PC-9 (cell line): ENCODE results near the gene INPP5A. TPM values are rescaled to one million over a fixed set of nuclear protein-coding genes. Genes with fewer than 3 reads are reported as not detected.

ENCODE experiments used
- BruUV-seq: library from RNA; stranded (reverse); fragments of 400-500 nt; replicated peaks from 2 replicates; lab custom pipeline; 2021; lab: Mats Ljungman, UMichigan
- CTCF ChIA-PET: fragments of 300-600 bp; sonication (Branson Sonifier 250); formaldehyde crosslinking; loops from one replicate; lab custom pipeline; 2022; ENCODE audit warnings: antibody characterized with exemption; lab: Charles Lee
- POLR2A ChIA-PET: fragments of 300-600 bp; sonication (Branson Sonifier 250); formaldehyde crosslinking; loops from one replicate; lab custom pipeline; 2022; ENCODE audit warnings: antibody characterized with exemption; ENCODE audit not compliant: unreplicated experiment; lab: Charles Lee
- DNase-seq, 2 experiments: peaks; one replicate each; pipeline versions ENCODE4 v3.0.0 to v3.0.0-alpha.2; 2015 to 2022; ENCODE audit warnings: mixed read lengths in 1 of 2
- H2AFZ ChIP-seq: fragments of 200-600 bp; sonication (generic); 2 replicates; pipeline ENCODE4 v1.8.1; 2017; ENCODE audit warnings: antibody characterized with exemption
- H3F3A ChIP-seq: fragments of 200-600 bp; sonication (generic); 2 replicates; pipeline ENCODE4 v1.8.1; 2017; ENCODE audit warnings: antibody characterized with exemption, mild to moderate bottlenecking, low read depth; ENCODE audit not compliant: insufficient read depth
- H3K27ac ChIP-seq: fragments of 200-600 bp; sonication (generic); 2 replicates; pipeline ENCODE4 v1.6.1; 2016; ENCODE audit warnings: mixed run types
- H3K27me3 ChIP-seq: fragments of 200-600 bp; sonication (generic); 2 replicates; pipeline ENCODE4 v1.6.1; 2016; ENCODE audit warnings: low read depth, mixed run types; ENCODE audit not compliant: insufficient read depth
- H3K36me3 ChIP-seq: fragments of 200-600 bp; sonication (generic); 2 replicates; pipeline ENCODE4 v1.6.1; 2016; ENCODE audit warnings: low read depth, mixed run types
- H3K4me1 ChIP-seq: fragments of 200-600 bp; sonication (generic); replicated peaks from 2 replicates; pipeline ENCODE4 v1.6.1; 2016; ENCODE audit warnings: mixed run types; ENCODE audit not compliant: insufficient read depth
- H3K4me2 ChIP-seq: fragments of 200-600 bp; sonication (generic); 2 replicates; pipeline ENCODE4 v1.6.1; 2017; ENCODE audit warnings: mixed run types
- H3K4me3 ChIP-seq: fragments of 200-600 bp; sonication (generic); 2 replicates; pipeline ENCODE4 v1.6.1; 2016; ENCODE audit warnings: mixed run types
- H3K79me2 ChIP-seq: fragments of 200-600 bp; sonication (generic); 2 replicates; pipeline ENCODE4 v1.6.1; 2017; ENCODE audit warnings: low read depth, mixed run types
- H3K9me2 ChIP-seq: fragments of 200-600 bp; sonication (generic); 2 replicates; pipeline ENCODE4 v1.8.1; 2017; ENCODE audit warnings: mild to moderate bottlenecking; ENCODE audit not compliant: insufficient read depth
- H3K9me3 ChIP-seq: fragments of 200-600 bp; sonication (generic); 2 replicates; pipeline ENCODE4 v1.8.1; 2016; ENCODE audit warnings: low read depth; ENCODE audit not compliant: insufficient read depth
- H4K20me1 ChIP-seq: fragments of 200-600 bp; sonication (generic); 2 replicates; pipeline ENCODE4 v1.8.1; 2017; ENCODE audit not compliant: insufficient read depth
- EZH2 ChIP-seq: fragments of 200-600 bp; sonication (generic); IDR thresholded peaks from 2 replicates; pipeline ENCODE4 v1.8.0; 2017; ENCODE audit warnings: antibody characterized with exemption, low read depth
- intact Hi-C: fragments of 100-400 bp; cut with micrococcal nuclease; formaldehyde crosslinking; loops from one replicate; pipeline ENCODE4 v1.10.0; 2022; ENCODE audit not compliant: unreplicated experiment
- total RNA-seq: library from RNA; stranded (reverse); gene quantifications from 2 replicates; pipeline ENCODE4 v1.2.3, GENCODE V29; 2021
- TF ChIP-seq, protein P1 (sequence below): fragments of 200-600 bp; sonication (generic); conservative IDR thresholded peaks from 2 replicates; pipeline ENCODE4 v1.6.1; 2017; ENCODE audit warnings: mixed run types, antibody characterized with exemption, mild to moderate bottlenecking, moderate library complexity

INPP5A gene
- total RNA-seq, 1 experiment from 2014 or later, result 18.4 TPM

DNA sequence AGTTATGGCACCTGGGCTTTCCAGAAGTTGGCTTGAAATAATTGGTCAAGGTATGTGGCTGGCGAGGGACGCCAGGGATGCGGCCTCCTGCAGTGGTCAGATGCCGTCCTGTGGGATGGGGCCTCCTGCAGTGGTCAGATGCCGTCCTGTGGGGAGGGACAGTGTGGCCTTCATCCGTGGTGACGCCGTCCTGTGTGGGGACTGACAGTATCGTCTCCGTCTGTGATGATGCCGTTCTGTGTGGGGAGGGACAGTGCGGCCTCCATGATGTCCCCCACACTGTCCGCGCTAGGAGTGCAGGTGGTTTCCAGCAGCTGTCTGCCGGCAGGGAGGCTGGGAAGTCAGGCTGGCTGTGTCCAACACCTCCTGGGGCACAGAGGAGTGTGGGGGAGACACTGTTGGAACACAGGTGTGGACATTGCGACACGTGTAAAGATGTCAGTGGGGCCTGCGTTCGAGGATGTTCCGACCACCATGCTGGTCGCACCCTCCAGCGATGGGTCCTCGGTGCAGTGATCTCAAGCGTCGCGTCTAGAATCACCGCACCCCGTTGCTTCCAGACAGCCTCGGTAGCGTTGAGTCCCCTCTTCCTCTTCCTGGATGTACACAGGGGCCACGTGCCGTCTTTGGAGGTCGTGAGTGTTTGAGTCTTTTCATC is 52.6 kb downstream of the INPP5A start:
- TF ChIP-seq EZH2, result no peak
- TF ChIP-seq, protein P1, sequence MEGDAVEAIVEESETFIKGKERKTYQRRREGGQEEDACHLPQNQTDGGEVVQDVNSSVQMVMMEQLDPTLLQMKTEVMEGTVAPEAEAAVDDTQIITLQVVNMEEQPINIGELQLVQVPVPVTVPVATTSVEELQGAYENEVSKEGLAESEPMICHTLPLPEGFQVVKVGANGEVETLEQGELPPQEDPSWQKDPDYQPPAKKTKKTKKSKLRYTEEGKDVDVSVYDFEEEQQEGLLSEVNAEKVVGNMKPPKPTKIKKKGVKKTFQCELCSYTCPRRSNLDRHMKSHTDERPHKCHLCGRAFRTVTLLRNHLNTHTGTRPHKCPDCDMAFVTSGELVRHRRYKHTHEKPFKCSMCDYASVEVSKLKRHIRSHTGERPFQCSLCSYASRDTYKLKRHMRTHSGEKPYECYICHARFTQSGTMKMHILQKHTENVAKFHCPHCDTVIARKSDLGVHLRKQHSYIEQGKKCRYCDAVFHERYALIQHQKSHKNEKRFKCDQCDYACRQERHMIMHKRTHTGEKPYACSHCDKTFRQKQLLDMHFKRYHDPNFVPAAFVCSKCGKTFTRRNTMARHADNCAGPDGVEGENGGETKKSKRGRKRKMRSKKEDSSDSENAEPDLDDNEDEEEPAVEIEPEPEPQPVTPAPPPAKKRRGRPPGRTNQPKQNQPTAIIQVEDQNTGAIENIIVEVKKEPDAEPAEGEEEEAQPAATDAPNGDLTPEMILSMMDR, result no peak
- no peaks in the 10 kb centered on the region for H4K20me1 ChIP-seq
- no peaks in the 10 kb centered on the region for H3K36me3 ChIP-seq
- H3K4me2 ChIP-seq, result peak overlapping the region; percentile 49
- no peaks in the 10 kb centered on the region for H3K9me2 ChIP-seq
- CTCF ChIA-PET, result no interaction called here
- no peak overlapping the region for H3K27ac ChIP-seq
- POLR2A ChIA-PET, result no interaction called here
- intact Hi-C loops, result loop anchor here (2.0 to 5.0 kb wide), 3 partner anchors 47 to 128 kb away; partner anchors contain the start of gene INPP5A
- DNase-seq, result no peak
- H3K9me3 ChIP-seq, result no peaks in the 10 kb centered on the region
- peaks cover 26% of the 10 kb centered on the region for H3K4me1 ChIP-seq
- H3K4me3 ChIP-seq, result no peak overlapping the region
- no peak overlapping the region for H2AFZ ChIP-seq
- no TSS peak for BruUV-seq
- H3F3A ChIP-seq, result peaks cover 17% of the 10 kb centered on the region
- H3K79me2 ChIP-seq, result peaks cover 30% of the 10 kb centered on the region
- no peaks in the 10 kb centered on the region for H3K27me3 ChIP-seq

DNA sequence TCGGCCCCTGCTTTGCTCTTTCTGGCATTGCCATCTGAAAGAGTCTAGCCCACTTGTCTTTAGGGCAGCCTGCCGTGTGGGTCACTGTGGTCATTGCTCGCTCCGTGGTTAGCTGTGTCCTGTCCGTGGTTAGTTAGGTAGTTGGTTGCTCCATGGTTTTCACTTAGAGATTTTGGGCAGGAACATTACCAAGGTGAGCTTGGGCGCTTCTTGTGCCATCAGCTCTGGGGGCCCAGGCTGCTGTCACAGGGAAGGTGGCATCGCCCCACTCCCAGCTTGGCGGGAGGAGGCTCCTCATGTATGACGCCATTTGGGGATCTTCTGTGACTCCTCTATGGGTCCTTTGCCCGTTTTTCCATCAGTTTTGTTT is 53.1 kb downstream of the INPP5A start:
- no peak overlapping the region for H2AFZ ChIP-seq
- peaks cover 26% of the 10 kb centered on the region for H3K4me1 ChIP-seq
- no peaks in the 10 kb centered on the region for H3K9me2 ChIP-seq
- H3K79me2 ChIP-seq, result peaks cover 30% of the 10 kb centered on the region
- peak overlapping the region; percentile 34; the same call in 1 of the 2 replicates for H3K27ac ChIP-seq
- no peak overlapping the region for H3K4me3 ChIP-seq
- intact Hi-C loops, result loop anchor here (1.0 to 5.0 kb wide), 4 partner anchors 18 to 128 kb away; partner anchors contain the start of gene INPP5A
- ChIA-PET POLR2A (no interaction called here), CTCF (no interaction called here)
- no peaks in the 10 kb centered on the region for H3K9me3 ChIP-seq
- H3K27me3 ChIP-seq, result no peaks in the 10 kb centered on the region
- BruUV-seq, result no TSS peak
- peaks cover 17% of the 10 kb centered on the region for H3F3A ChIP-seq
- TF ChIP-seq EZH2, result no peak
- TF ChIP-seq, protein P1, result no peak
- H4K20me1 ChIP-seq, result no peaks in the 10 kb centered on the region
- DNase-seq, result no peak
- H3K4me2 ChIP-seq, result peak overlapping the region; percentile 49
- H3K36me3 ChIP-seq, result no peaks in the 10 kb centered on the region

DNA sequence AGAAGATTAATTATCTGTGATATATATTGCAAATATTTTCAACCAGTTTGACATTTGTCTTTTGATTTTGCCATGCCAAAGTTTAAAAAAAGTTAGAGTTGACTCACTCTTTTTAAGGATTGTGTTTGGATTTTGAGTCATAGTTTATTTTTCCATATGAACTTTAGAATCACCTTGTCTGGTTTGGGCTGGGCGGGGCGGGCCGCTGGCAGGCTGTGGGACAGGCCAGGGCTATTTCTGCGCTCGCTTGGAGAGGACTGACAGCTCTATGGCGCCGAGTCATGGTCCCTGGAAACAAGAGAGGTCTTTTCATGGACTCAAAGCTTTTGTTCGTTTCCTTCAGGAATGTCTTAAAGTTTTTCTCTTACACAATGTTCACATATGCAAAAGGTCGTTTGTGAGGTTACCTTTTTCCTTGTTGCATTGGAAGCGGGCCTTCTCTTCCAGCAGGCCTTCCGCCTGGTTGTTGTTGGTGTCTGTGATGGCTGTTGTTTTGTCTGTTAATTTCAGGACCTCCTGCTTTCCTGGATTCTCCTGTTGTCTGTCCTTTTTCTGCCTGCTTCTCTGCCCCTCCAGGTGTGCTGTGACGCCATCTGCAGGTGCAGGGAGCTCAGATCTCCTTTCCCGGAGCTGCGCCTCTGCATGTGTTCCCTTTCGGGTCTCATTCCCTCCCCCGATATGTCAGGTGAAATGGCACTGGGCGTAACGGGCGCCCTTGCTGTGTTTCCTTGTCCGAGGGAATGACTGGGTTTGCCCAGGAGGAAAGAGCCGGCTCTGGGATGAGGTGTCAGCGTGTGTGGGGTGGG is 53.8 kb downstream of the INPP5A start:
- Histone ChIP-seq H3K79me2 (peaks cover 30% of the 10 kb centered on the region), H4K20me1 (no peaks in the 10 kb centered on the region), H3K27ac (peak overlapping the region; percentile 67), H3K4me3 (peak overlapping the region; percentile 35; the same call in 1 of the 2 replicates), H2AFZ (no peak overlapping the region), H3K4me2 (peak overlapping the region; percentile 79), H3K36me3 (no peaks in the 10 kb centered on the region), H3F3A (peaks cover 21% of the 10 kb centered on the region), H3K9me2 (no peaks in the 10 kb centered on the region), H3K27me3 (no peaks in the 10 kb centered on the region), H3K4me1 (peaks cover 26% of the 10 kb centered on the region), H3K9me3 (no peaks in the 10 kb centered on the region)
- POLR2A ChIA-PET, result no interaction called here
- TF ChIP-seq, protein P1, result no peak
- no peak for TF ChIP-seq EZH2
- CTCF ChIA-PET, result no interaction called here
- BruUV-seq, result TSS peak; percentile 59
- intact Hi-C loops, result loop anchor here (1.0 to 5.0 kb wide), 4 partner anchors 19 to 129 kb away; partner anchors contain the start of gene INPP5A
- DNase-seq, result peak; percentile 58 to 82
